Measurements from ENCODE around the gene PROSER1. TPM values are rescaled to one million over a fixed set of nuclear protein-coding genes. Genes with fewer than 3 reads are reported as not detected.

Gene PROSER1
- total RNA-seq, 1 experiment from 2014 or later, result 94.6 TPM

DNA sequence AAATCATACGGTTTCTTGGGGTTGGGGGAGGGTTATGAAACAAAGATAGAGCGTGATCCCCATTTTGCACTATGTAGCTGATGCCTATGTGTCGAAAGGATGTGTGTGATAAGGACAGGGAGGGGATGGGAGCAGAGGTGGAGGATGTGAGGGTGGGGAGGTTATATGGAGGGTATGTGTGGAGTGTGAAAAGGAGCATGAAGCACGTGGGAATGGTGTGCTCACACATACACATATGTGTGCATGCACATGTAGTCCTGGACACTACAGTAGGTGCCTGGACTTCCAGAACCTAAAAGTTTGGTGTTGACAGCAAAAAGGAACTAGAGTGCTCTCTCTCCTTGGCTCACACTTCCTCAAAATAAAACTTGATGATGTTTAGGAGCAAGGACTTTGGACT, 72.6 kb downstream of the PROSER1 start:
- no peak overlapping the region for H3K4me3 Mint-ChIP-seq
- H3K36me3 Mint-ChIP-seq, result peaks cover 10% of the 10 kb centered on the region
- H3K4me1 Mint-ChIP-seq, result peaks cover 30% of the 10 kb centered on the region
- peaks cover 26% of the 10 kb centered on the region for H3K9me3 Mint-ChIP-seq
- H3K27me3 Mint-ChIP-seq (ENCODE audit: low read depth), result no peaks in the 10 kb centered on the region
- ATAC-seq (no peak), DNase-seq (ENCODE audit: low spot score) (no peak)
- no peak overlapping the region for H3K27ac Mint-ChIP-seq
- POLR2A ChIA-PET, result no interaction called here
- CTCF ChIA-PET, result no interaction called here
- TF ChIP-seq, protein P1, sequence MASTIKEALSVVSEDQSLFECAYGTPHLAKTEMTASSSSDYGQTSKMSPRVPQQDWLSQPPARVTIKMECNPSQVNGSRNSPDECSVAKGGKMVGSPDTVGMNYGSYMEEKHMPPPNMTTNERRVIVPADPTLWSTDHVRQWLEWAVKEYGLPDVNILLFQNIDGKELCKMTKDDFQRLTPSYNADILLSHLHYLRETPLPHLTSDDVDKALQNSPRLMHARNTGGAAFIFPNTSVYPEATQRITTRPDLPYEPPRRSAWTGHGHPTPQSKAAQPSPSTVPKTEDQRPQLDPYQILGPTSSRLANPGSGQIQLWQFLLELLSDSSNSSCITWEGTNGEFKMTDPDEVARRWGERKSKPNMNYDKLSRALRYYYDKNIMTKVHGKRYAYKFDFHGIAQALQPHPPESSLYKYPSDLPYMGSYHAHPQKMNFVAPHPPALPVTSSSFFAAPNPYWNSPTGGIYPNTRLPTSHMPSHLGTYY (CRISPR knock-in tag; IDR thresholded peaks at IDR 0.05), result no peak
- TF ChIP-seq TEAD1 (CRISPR knock-in tag; IDR thresholded peaks at IDR 0.05), result no peak

DNA sequence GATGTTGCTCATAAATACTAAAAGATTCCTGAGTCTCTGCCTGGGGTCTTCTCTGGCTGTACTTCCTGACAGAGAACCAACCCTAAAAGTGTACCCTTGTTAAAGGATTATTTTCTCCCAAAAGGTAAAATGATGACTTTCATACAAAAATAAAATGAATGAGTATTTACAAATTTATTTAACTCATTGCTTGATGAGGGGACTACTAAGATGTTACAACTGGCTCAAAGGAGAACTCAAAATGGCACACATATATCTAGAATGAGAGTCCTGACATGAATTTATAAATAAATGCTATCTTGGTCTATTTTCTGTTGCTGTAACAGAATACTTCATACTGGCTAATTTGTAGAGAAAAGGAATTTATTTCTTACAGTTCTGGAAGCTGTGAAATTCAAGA, 77.7 kb downstream of the PROSER1 start:
- Mint-ChIP-seq H3K4me1 (no peaks in the 10 kb centered on the region; the same call in 1 of the 2 replicates), H3K4me3 (no peak overlapping the region), H3K9me3 (peaks cover 56% of the 10 kb centered on the region), H3K27me3 (ENCODE audit: low read depth) (no peaks in the 10 kb centered on the region), H3K36me3 (peaks cover 20% of the 10 kb centered on the region), H3K27ac (no peak overlapping the region)
- ChIA-PET POLR2A (no interaction called here), CTCF (no interaction called here)
- ATAC-seq (no peak), DNase-seq (ENCODE audit: low spot score) (no peak)
- TF ChIP-seq, protein P2, sequence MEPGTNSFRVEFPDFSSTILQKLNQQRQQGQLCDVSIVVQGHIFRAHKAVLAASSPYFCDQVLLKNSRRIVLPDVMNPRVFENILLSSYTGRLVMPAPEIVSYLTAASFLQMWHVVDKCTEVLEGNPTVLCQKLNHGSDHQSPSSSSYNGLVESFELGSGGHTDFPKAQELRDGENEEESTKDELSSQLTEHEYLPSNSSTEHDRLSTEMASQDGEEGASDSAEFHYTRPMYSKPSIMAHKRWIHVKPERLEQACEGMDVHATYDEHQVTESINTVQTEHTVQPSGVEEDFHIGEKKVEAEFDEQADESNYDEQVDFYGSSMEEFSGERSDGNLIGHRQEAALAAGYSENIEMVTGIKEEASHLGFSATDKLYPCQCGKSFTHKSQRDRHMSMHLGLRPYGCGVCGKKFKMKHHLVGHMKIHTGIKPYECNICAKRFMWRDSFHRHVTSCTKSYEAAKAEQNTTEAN (CRISPR knock-in tag; IDR thresholded peaks at IDR 0.05), result no peak
- TF ChIP-seq NFYB (CRISPR knock-in tag; conservative IDR thresholded peaks at IDR 0.05; ENCODE audit: low read depth), result no peak
- TF ChIP-seq ZNF396 (CRISPR knock-in tag; IDR thresholded peaks at IDR 0.05; ENCODE audit: borderline replicate concordance), result no peak
- TF ChIP-seq FOXJ3 (CRISPR knock-in tag; IDR thresholded peaks at IDR 0.05; ENCODE audit: borderline replicate concordance), result no peak

Other genes starting within 250 kb of the PROSER1 start
- gene STOML3, start 47.3 kb downstream of the PROSER1 start, total RNA-seq (2021), result not detected in 3 replicates
- 17.2 to 19.9 TPM (median 18.8 TPM) in 3 replicates for gene NHLRC3, start 367 bp upstream of the PROSER1 start, total RNA-seq (2021)